HL-60 (cell line): ENCODE results near the gene DOK7.

Experiments used
- CTCF ChIP-seq: IDR thresholded peaks from one replicate; pipeline ENCODE4 v1.5.1; 2011; ENCODE audit warnings: low read length, control low read depth, inconsistent platforms; ENCODE audit not compliant: insufficient read depth
- GABPA ChIP-seq: IDR thresholded peaks from 2 replicates; pipeline ENCODE4 v1.6.1; 2012; ENCODE audit warnings: low read depth
- POLR2AphosphoS5 ChIP-seq: IDR thresholded peaks from 2 replicates; pipeline ENCODE4 v1.6.1; 2012; ENCODE audit warnings: low read depth

- TF ChIP-seq POLR2AphosphoS5 (no peak), CTCF (no peak), GABPA (no peak)
Measured at GRCh38 chr4:3510481-3510880, 47.4 kb downstream of the DOK7 start.
